CD4-positive, alpha-beta T cell (primary cell): Measurements from ENCODE around the gene GSG1L. TPM values are rescaled to one million over a fixed set of nuclear protein-coding genes. Genes with fewer than 3 reads are reported as not detected.

ENCODE experiments used
- ATAC-seq: fragments of 200-7000 bp; cut with Tn5 transposase; one replicate; pipeline ENCODE4 v1.10.0; 2022; ENCODE audit warnings: mild to moderate bottlenecking; ENCODE audit not compliant: poor library complexity
- CTCF ChIA-PET: fragments of 350-600 bp; sonication (Branson Sonifier 250); formaldehyde crosslinking; loops from one replicate; lab custom pipeline; 2021; ENCODE audit warnings: antibody characterized with exemption, inconsistent platforms; lab: Charles Lee
- POLR2A ChIA-PET: fragments of 350-600 bp; sonication (Branson Sonifier 250); formaldehyde crosslinking; loops from one replicate; lab custom pipeline; 2021; ENCODE audit warnings: antibody characterized with exemption, inconsistent platforms; lab: Charles Lee
- DNase-seq, 14 experiments: peaks; one replicate each; pipeline ENCODE4 v3.0.0-alpha.2; 2013 to 2020; ENCODE audit warnings: mixed read lengths in 2 of 14
- H3K27ac ChIP-seq, 2 donors: one replicate each; pipeline versions ENCODE4 v1.5.1 to v1.7.0; 2013; ENCODE audit warnings: low read length in 2 of 2, low read depth in 1 of 2, mild to moderate bottlenecking in 1 of 2
- H3K27me3 ChIP-seq, 2 experiments: 1 replicate in 1 of 2; 2 replicates in 1 of 2; pipeline versions ENCODE4 v1.6.1 to v1.7.0; 2013; ENCODE audit warnings: low read length in 2 of 2, control low read depth in 1 of 2, mild to moderate bottlenecking in 1 of 2, moderate library complexity in 1 of 2; ENCODE audit not compliant: insufficient read depth in 2 of 2, control insufficient read depth in 1 of 2
- H3K36me3 ChIP-seq: one replicate; pipeline ENCODE4 v1.6.1; 2013; ENCODE audit warnings: low read length, control low read depth; ENCODE audit not compliant: insufficient read depth
- H3K4me1 ChIP-seq: one replicate; pipeline ENCODE4 v1.6.1; 2013; ENCODE audit warnings: low read length, control low read depth; ENCODE audit not compliant: insufficient read depth
- H3K4me3 ChIP-seq: one replicate; pipeline ENCODE4 v1.5.1; 2013; ENCODE audit warnings: mild to moderate bottlenecking, low read length, moderate library complexity
- H3K9me3 ChIP-seq, 2 experiments: 1 replicate in 1 of 2; 2 replicates in 1 of 2; pipeline versions ENCODE4 v1.6.1 to v1.7.0; 2013; ENCODE audit warnings: low read length in 2 of 2, mild to moderate bottlenecking in 2 of 2, control low read depth in 1 of 2, moderate library complexity in 1 of 2; ENCODE audit not compliant: control insufficient read depth in 1 of 2, insufficient read depth in 1 of 2
- H3K27ac Mint-ChIP-seq: one replicate; pipeline ENCODE4 v1.8.0; 2020; ENCODE audit warnings: mixed read lengths
- H3K27me3 Mint-ChIP-seq: one replicate; pipeline ENCODE4 v1.8.0; 2021; ENCODE audit warnings: mixed read lengths
- H3K36me3 Mint-ChIP-seq: one replicate; pipeline ENCODE4 v1.8.0; 2021; ENCODE audit warnings: low read depth, mixed read lengths
- H3K4me1 Mint-ChIP-seq: one replicate; pipeline ENCODE4 v1.8.0; 2021; ENCODE audit warnings: low read depth, mixed read lengths
- H3K4me3 Mint-ChIP-seq: one replicate; pipeline ENCODE4 v1.8.0; 2020; ENCODE audit warnings: mild to moderate bottlenecking, mixed read lengths
- H3K9me3 Mint-ChIP-seq: one replicate; pipeline ENCODE4 v1.8.0; 2020; ENCODE audit warnings: mixed read lengths
- intact Hi-C, 2 experiments: fragments of 100-400 bp; cut with DNase I in 1 of 2; cut with micrococcal nuclease in 1 of 2; formaldehyde crosslinking; loops; one replicate each; pipeline versions ENCODE4 v1.15.1 to v1.9.0; 2023 to 2025; cut with DNase I, micrococcal nuclease
- total RNA-seq, 174 experiments: library from RNA in 2 of 174; stranded (reverse) in 2 of 174; gene quantifications; one replicate each; pipeline ENCODE4 v1.2.3 and lab custom pipeline; 2021 to 2026
- TF ChIP-seq, protein P1 (sequence below): fragments of 200-600 bp; IDR thresholded peaks from one replicate; pipeline ENCODE4 v1.8.0; 2022; ENCODE audit warnings: antibody characterized with exemption, mild to moderate bottlenecking

GSG1L gene
- total RNA-seq, 2 experiments from 2014 or later, result not detected

DNA sequence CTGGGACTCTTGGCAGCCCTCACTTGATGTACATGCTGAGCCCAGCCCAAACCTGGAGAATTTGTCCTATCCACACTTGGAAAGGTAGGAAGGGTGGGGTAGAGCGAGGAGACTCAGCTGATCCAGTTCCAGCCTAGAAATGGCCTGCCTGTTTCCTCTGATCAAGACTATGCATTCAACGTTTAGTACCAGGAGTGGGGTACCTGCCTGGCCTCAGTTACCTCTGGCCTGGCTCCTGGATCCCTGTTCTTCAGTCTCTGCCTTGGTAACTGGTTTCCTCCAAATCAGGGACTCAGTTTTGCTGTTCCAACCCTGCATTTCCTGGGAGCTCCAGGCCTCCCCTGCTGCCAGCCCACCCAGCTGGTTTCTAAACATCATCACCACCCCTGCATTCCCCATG is 233.5 kb downstream of the GSG1L start:
- no peaks in the 10 kb centered on the region for H3K36me3 Mint-ChIP-seq
- no peaks in the 10 kb centered on the region for H3K4me1 Mint-ChIP-seq
- Histone ChIP-seq H3K27me3 (peaks cover 0 to 3% of the 10 kb centered on the region in 2 experiments), H3K36me3 (no peaks in the 10 kb centered on the region), H3K4me3 (no peak overlapping the region), H3K9me3 (peaks cover 6 to 12% of the 10 kb centered on the region in 2 experiments), H3K4me1 (no peaks in the 10 kb centered on the region), H3K27ac (no peak overlapping the region)
- TF ChIP-seq, protein P1, sequence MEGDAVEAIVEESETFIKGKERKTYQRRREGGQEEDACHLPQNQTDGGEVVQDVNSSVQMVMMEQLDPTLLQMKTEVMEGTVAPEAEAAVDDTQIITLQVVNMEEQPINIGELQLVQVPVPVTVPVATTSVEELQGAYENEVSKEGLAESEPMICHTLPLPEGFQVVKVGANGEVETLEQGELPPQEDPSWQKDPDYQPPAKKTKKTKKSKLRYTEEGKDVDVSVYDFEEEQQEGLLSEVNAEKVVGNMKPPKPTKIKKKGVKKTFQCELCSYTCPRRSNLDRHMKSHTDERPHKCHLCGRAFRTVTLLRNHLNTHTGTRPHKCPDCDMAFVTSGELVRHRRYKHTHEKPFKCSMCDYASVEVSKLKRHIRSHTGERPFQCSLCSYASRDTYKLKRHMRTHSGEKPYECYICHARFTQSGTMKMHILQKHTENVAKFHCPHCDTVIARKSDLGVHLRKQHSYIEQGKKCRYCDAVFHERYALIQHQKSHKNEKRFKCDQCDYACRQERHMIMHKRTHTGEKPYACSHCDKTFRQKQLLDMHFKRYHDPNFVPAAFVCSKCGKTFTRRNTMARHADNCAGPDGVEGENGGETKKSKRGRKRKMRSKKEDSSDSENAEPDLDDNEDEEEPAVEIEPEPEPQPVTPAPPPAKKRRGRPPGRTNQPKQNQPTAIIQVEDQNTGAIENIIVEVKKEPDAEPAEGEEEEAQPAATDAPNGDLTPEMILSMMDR, result no peak
- intact Hi-C loops, result no loop called here
- no peak overlapping the region for H3K27ac Mint-ChIP-seq
- H3K27me3 Mint-ChIP-seq, result peaks cover 2% of the 10 kb centered on the region
- ChIA-PET CTCF (no interaction called here), POLR2A (no interaction called here)
- H3K4me3 Mint-ChIP-seq, result no peak overlapping the region
- ATAC-seq (no peak), DNase-seq (no peak)
- peaks cover 7% of the 10 kb centered on the region for H3K9me3 Mint-ChIP-seq

DNA sequence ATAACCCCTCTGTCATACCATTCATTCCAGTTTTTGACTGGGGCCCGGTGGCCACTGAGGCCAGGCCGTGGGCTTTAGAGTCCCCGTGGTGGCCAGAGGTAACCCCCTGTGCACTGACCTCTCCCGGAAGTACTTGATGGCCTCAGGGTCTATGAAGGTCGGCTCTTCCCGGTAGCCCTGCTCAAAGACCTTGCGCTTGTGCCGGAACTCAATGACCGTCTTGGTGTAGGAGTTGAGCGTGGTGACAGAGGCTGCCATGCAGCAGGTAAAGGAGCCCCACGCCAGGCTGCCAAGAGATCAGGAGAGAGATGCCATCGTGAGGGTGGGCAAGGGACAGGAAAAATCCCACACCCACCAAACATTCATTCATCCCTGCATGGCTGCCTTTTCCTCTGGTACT is 234.8 kb downstream of the GSG1L start:
- H3K4me1 ChIP-seq, result no peaks in the 10 kb centered on the region
- H3K4me3 ChIP-seq, result no peak overlapping the region
- H3K4me3 Mint-ChIP-seq, result no peak overlapping the region
- H3K27ac Mint-ChIP-seq, result no peak overlapping the region
- intact Hi-C loops, result no loop called here
- ATAC-seq (no peak), DNase-seq (no peak)
- H3K9me3 ChIP-seq, result peaks cover 6 to 12% of the 10 kb centered on the region in 2 experiments
- H3K36me3 Mint-ChIP-seq, result no peaks in the 10 kb centered on the region
- ChIA-PET POLR2A (no interaction called here), CTCF (no interaction called here)
- H3K4me1 Mint-ChIP-seq, result no peaks in the 10 kb centered on the region
- no peaks in the 10 kb centered on the region for H3K36me3 ChIP-seq
- H3K9me3 Mint-ChIP-seq, result peaks cover 7% of the 10 kb centered on the region
- H3K27ac ChIP-seq, result no peak overlapping the region
- TF ChIP-seq, protein P1, result no peak
- peaks cover 8% of the 10 kb centered on the region for H3K27me3 Mint-ChIP-seq
- H3K27me3 ChIP-seq, result peaks cover 0 to 3% of the 10 kb centered on the region in 2 experiments

DNA sequence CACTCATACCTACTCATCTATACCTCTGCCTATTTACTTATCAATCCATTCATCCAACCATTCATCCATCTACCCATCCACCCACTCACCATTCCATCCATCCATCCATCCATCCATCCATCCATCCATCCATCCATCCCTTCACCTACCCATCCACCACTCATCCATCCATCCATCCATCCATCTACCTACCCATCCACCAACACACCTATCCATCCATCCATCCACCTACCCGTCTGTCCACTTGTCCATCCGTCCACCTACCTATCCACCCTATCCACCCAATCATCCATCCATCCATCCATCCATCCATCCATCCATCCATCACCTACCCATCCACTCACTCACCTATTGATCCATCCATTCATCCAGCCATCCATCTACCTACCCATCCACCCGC is 235.7 kb downstream of the GSG1L start:
- intact Hi-C loops, result no loop called here
- H3K27ac ChIP-seq, result no peak overlapping the region

More for the DNA sequence above, 235.7 kb downstream of the GSG1L start:
- POLR2A ChIA-PET, result no interaction called here
- TF ChIP-seq, protein P1, result no peak
- no peaks in the 10 kb centered on the region for H3K36me3 Mint-ChIP-seq
- no peaks in the 10 kb centered on the region for H3K4me1 Mint-ChIP-seq
- Histone ChIP-seq H3K9me3 (peaks cover 6 to 12% of the 10 kb centered on the region in 2 experiments), H3K36me3 (no peaks in the 10 kb centered on the region), H3K27me3 (peaks cover 0 to 3% of the 10 kb centered on the region in 2 experiments), H3K4me3 (no peak overlapping the region), H3K4me1 (no peaks in the 10 kb centered on the region)
- H3K27ac Mint-ChIP-seq, result no peak overlapping the region
- peaks cover 9% of the 10 kb centered on the region for H3K27me3 Mint-ChIP-seq
- DNase-seq (no peak), ATAC-seq (no peak)
- H3K4me3 Mint-ChIP-seq, result no peak overlapping the region
- H3K9me3 Mint-ChIP-seq, result peaks cover 7% of the 10 kb centered on the region
- CTCF ChIA-PET, result no interaction called here
